Fibroblast of peridontal ligament (primary cell): Measurements from ENCODE around the gene PLSCR4.
A peak's percentile ranks its signal among the peaks of the same experiment; 100 is the strongest.
"Not testable (repeated sequence)": the region's sequence is repeated elsewhere in the genome, so short reads cannot be mapped to it uniquely, and the experiment has no call there.

ENCODE experiments used
- DNase-seq: peaks from one replicate; pipeline ENCODE4 v3.0.0-alpha.2; 2010; ENCODE audit errors: extremely low read depth

Gene PLSCR4

DNA sequence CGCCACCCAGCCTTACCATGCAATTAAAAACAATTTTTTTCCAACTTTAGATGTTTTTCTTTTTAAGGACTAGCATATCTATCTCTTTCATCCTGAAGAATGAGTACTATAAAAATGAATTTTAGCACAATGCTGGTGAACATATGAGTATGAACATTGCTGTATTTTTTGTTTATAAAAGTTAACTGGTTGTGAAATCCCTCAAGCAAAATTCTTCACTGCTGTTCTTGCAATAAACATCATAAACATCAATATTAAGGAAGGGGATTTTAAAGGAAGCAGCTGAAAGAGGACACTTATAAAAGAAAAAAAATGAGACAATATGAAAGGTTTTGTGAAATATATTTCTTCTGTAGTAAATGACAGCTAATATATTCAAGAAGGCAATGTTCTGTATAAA is 3.0 kb downstream of the PLSCR4 start:
- DNase-seq, result no peak

- no peak for DNase-seq
Measured at GRCh38 chr3:146246526-146246925, 4.4 kb downstream of the PLSCR4 start.

- DNase-seq, result no peak
Measured at GRCh38 chr3:146243559-146243958, 7.3 kb downstream of the PLSCR4 start.

GRCh38 chr3:146241523-146242240 is 9.2 kb downstream of the PLSCR4 start:
- peak; percentile 68 for DNase-seq

DNA sequence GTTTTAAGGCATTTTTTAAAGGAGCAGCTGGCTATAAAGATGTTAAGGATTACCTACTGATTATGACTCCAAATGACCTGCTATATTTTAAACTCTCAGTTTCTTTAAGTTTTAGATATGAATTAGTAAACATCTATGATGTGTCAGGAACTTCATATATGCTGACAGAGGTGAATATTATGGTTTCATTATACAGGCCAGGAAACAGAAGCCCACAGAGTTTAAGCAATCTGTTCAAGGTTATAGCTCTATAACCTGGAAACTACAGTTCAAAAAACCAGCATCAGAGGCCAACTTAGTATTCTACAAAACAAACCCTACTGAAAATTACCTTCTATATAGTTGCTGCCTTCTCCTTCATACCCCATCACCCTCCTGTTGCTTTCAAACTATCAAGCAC is 17.4 kb downstream of the PLSCR4 start:
- DNase-seq, result no peak

GRCh38 chr3:146227486-146227885 is 23.4 kb downstream of the PLSCR4 start:
- DNase-seq, result peak; percentile 45

GRCh38 chr3:146226881-146227280 is 24.0 kb downstream of the PLSCR4 start:
- no peak for DNase-seq

DNA sequence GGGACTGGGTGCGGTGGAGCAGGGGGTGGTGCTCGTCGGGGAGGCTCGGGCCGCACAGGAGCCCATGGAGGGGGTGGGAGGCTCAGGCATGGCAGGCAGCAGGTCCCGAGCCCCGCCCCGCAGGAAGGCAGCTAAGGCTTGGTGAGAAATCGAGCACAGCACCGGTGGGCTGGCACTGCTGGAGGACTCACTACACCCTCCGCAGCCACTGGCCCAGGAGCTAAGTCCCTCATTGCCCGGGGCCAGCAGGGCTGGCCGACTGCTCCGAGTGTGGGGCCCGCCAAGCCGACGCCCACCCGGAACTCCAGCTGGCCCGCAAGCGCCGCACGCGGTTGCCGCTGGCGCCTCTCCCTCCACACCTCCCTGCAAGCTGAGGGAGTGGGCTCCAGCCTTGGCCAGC is 25.4 kb downstream of the PLSCR4 start:
- not testable (repeated sequence) for DNase-seq

DNA sequence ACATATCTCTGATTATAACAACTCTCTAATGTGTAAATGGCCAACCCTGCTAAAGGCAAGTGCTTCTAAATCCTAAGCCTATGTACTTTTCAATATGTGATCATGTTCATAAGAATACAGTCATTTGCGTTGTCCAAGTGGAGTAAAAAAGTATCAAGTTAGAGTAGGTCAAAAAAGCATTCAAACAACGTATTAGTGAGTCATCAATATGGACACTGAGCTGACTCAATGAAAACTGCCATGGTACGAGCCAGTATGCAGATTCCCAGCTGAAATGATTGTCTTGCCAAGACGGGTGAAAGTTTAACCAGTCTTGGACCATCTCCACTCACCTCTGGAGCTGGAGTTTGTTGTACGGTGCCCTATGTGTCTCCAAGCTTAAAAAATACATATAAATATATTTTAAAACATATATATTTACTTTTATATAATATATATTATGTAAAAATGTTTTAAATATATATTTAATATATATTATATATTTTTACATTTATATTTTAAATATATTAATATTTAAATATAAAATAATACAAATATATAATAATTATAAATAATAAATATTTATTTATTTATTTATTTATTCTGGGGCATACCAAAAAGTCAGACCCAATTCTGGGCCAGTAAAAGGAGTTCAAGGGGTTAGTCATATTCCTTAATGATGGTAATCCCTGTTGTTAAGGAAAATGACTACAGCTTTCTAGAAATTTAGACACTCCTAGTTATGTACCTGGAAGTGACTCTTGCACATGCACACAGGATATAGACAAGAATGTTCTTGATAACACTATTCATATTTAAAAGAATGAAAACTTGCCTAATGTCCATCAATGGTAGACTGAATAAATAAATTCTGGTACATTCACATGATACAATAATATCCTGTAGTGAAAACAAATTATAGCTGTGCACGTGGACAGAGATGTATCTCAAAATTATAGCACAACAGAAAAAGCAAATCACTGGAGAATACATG is 27.2 kb downstream of the PLSCR4 start:
- DNase-seq, result no peak

- peak; percentile 30 for DNase-seq
Measured at GRCh38 chr3:146222204-146223046, 28.5 kb downstream of the PLSCR4 start.

DNA sequence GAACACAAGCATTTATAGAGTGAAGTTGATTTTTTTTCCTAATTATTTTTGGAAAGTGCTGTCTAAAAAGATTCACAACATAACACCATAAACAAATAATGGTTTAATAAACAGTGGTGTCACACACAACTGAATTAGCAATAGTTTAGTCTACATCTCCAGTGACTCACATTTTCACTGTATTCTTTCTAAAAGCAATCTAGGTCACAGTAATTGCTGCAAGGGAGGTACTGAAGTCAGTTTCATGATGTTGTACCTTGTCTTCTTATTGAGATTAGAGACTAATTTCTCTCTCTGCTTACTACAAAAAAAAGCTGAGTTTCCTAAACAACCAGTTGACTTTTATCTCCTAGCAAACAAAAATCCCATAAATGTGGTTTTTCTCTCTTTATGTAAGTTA is 29.6 kb downstream of the PLSCR4 start:
- DNase-seq, result no peak

DNA sequence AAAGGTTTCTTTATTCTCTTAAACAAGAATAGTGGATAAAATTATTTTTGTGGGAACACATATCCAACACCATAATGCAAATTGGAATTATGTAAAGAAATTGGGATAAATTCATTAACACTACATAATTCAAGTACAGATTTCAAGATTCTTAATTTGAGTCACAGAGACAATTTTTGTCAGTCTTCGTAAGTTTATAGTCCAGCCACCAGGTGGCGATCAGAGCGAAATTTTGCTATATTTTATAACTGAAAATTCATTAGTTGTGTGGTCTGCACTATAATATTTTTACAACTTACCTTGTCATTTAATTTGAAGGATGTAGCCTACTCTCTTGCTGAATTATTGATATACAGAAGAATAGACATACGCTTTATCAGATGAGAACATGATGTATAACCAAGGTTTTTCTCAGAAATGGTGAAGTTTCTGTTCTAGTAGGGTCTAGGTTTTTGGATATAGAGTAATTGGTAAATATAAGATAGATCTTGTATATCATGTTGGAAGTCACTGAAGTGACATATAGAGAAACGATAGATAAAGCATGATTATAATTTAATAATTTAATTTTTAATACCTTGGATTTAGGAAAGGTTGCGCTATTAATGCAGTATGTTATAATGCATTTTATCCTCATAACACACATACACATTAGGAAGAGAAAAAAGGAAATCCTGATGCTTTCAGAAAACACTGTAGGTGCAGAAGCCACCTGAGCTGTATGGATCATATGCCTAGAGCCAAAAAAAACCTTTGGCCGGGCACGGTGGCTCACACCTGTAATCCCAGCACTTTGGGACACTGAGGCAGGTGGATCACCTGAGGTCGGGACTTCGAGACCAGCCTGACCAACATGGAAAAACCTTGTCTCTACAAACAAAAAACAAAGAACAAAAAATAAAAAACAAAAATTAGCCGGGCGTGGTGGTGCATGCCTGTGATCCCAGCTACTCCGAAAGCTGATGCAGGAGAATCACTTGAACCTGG is 31.7 kb downstream of the PLSCR4 start:
- DNase-seq, result peak; percentile 68

GRCh38 chr3:146217324-146217723 is 33.6 kb downstream of the PLSCR4 start:
- DNase-seq, result no peak

GRCh38 chr3:146214493-146214892 is 36.4 kb downstream of the PLSCR4 start:
- no peak for DNase-seq

DNA sequence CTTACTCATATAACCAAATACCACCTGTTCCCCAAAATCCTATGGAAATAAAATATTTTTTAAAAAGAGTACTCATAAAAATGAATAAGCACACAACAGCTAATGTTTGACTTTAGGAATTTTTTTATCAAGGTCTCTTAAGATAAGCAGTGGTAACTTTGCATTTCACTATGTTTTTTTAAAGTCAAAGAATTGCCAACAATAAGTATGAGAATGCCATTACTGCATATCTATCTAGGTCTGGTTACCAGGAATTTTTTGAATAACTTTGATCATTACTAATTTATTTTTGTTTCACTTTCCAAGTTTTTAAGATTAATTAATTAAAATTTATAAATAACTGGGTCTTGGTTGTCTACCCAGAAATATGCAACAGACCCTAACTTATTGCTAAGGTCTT is 41.5 kb downstream of the PLSCR4 start:
- DNase-seq, result no peak

GRCh38 chr3:146203776-146204175 is 47.1 kb downstream of the PLSCR4 start:
- peak; percentile 71 for DNase-seq

GRCh38 chr3:146200461-146201220 is 50.3 kb downstream of the PLSCR4 start:
- peak; percentile 40 for DNase-seq

- DNase-seq, result no peak
Measured at GRCh38 chr3:146199762-146200161, 51.1 kb downstream of the PLSCR4 start.

DNA sequence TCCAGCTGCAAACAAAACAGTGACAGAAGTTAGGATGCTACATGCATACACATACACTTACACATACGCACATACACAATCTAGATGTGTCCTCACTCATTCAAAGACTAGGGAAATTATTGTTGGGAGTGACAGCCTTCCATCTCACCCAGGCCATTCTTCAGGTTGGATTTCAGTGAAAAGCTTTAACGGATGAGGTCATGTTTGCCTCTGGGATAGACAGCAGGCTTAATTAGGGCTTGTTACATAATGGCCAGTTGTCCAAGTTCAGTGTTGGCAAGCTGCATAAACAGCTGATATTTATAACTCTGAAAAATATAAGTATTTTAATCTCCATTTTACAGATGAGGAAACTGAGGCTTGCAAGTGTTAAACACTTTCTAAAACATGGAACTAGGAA is 54.1 kb downstream of the PLSCR4 start:
- DNase-seq, result no peak

DNA sequence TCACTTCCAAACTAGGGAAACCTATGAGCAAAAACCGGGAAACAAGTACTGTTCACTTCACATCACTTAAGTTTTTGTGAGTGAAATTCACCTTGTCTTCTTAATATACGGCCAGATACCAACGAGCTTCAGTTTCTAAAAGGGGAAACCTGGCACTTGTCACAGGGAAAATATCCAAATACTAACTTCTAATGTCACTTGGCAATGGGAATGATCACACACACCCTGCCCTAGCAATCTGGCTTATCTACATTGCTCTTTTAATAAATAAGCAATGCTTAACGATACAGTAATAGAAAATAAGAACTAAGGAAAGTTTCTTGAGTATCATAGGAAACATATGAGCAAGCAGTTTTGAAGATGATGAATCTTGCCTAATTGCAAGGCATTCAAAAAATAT is 55.3 kb downstream of the PLSCR4 start:
- DNase-seq, result no peak
